ENCODE data around the gene SHISA8.
A peak's percentile ranks its signal among the peaks of the same experiment; 100 is the strongest.

The SHISA8 gene

GRCh38 chr22:41915035-41915785 lies at the start of gene SHISA8:
SHISA8 (minus strand) TSS chr22:41915074; CDS start chr22:41914667, 407 bp downstream.
- TF ChIP-seq ARNT (IDR thresholded peaks at IDR 0.05) (no peak), HDGF (IDR thresholded peaks at IDR 0.05; ENCODE audit: borderline replicate concordance) (no peak), LEF1 (IDR thresholded peaks at IDR 0.05; ENCODE audit: borderline replicate concordance) (no peak), CTBP1 (IDR thresholded peaks at IDR 0.05; ENCODE audit: borderline replicate concordance) (no peak), FOXA1 (IDR thresholded peaks at IDR 0.05) (no peak), SP1 (IDR thresholded peaks at IDR 0.05) (no peak), FOXM1 (IDR thresholded peaks at IDR 0.05; ENCODE audit: borderline replicate concordance) (no peak), ELF4 (IDR thresholded peaks at IDR 0.05) (no peak), ZNF384 (IDR thresholded peaks at IDR 0.05) (no peak), SUZ12 (IDR thresholded peaks at IDR 0.05) (no peak), TARDBP (IDR thresholded peaks at IDR 0.05) (no peak), PKNOX1 (IDR thresholded peaks at IDR 0.05) (no peak), BHLHE40 (IDR thresholded peaks at IDR 0.05; ENCODE audit: borderline replicate concordance) (no peak), NFRKB (IDR thresholded peaks at IDR 0.05) (no peak), FOXK2 (IDR thresholded peaks at IDR 0.05) (no peak)
- CTCF ChIA-PET: interaction anchor here (1.0 to 1.3 kb wide), 2 partner anchors 218 kb away, joined by 3 read pairs; no protein-coding TSS in a partner anchor
- DNase-seq (ENCODE audit: extremely low spot score): peak; percentile 69
- POLR2A ChIA-PET: interaction anchor here (1.0 to 1.3 kb wide), 3 partner anchors 8 to 53 kb away, joined by 3 to 4 read pairs (median 3); partner anchors contain the start of gene CENPM

GRCh38 chr22:41964112-41964491 lies 49.2 kb upstream of the SHISA8 start:
- DNase-seq (ENCODE audit: extremely low spot score): no peak
- no peak for TF ChIP-seq BHLHE40 (IDR thresholded peaks at IDR 0.05; ENCODE audit: borderline replicate concordance)
- TF ChIP-seq FOXK2 (IDR thresholded peaks at IDR 0.05): no peak
- no peak for TF ChIP-seq SUZ12 (IDR thresholded peaks at IDR 0.05)
- no peak for TF ChIP-seq ZNF384 (IDR thresholded peaks at IDR 0.05)
- TF ChIP-seq PKNOX1 (IDR thresholded peaks at IDR 0.05): no peak
- no peak for TF ChIP-seq ARNT (IDR thresholded peaks at IDR 0.05)
- no peak for TF ChIP-seq FOXA1 (IDR thresholded peaks at IDR 0.05)
- TF ChIP-seq LEF1 (IDR thresholded peaks at IDR 0.05; ENCODE audit: borderline replicate concordance): no peak
- no peak for TF ChIP-seq SP1 (IDR thresholded peaks at IDR 0.05)
- TF ChIP-seq FOXM1 (IDR thresholded peaks at IDR 0.05; ENCODE audit: borderline replicate concordance): no peak
- no peak for TF ChIP-seq CTBP1 (IDR thresholded peaks at IDR 0.05; ENCODE audit: borderline replicate concordance)
- no peak for TF ChIP-seq NFRKB (IDR thresholded peaks at IDR 0.05)
- TF ChIP-seq HDGF (IDR thresholded peaks at IDR 0.05; ENCODE audit: borderline replicate concordance): no peak
- TF ChIP-seq TARDBP (IDR thresholded peaks at IDR 0.05): no peak
- TF ChIP-seq ELF4 (IDR thresholded peaks at IDR 0.05): no peak
- TF ChIP-seq L3MBTL2 (conservative IDR thresholded peaks at IDR 0.05): no peak
- ChIA-PET CTCF (no interaction called here), POLR2A (interaction anchor here (0.8 to 1.7 kb wide), 2 partner anchors 17 to 116 kb away, joined by 3 to 12 read pairs; partner anchors contain the start of gene CENPM)

GRCh38 chr22:41963453-41964111 lies 48.7 kb upstream of the SHISA8 start:
- ChIA-PET POLR2A (interaction anchor here (0.8 to 1.7 kb wide), 2 partner anchors 17 to 117 kb away, joined by 3 to 12 read pairs; partner anchors contain the start of gene CENPM), CTCF (interaction anchor here (1.3 kb wide), 1 partner anchor 149 kb away, joined by 3 read pairs; no protein-coding TSS in a partner anchor)
- TF ChIP-seq BHLHE40 (IDR thresholded peaks at IDR 0.05; ENCODE audit: borderline replicate concordance) (no peak), NFRKB (IDR thresholded peaks at IDR 0.05) (no peak), ZNF384 (IDR thresholded peaks at IDR 0.05) (no peak), ARNT (IDR thresholded peaks at IDR 0.05) (no peak), FOXM1 (IDR thresholded peaks at IDR 0.05; ENCODE audit: borderline replicate concordance) (no peak), TARDBP (IDR thresholded peaks at IDR 0.05) (no peak), FOXA1 (IDR thresholded peaks at IDR 0.05) (no peak), LEF1 (IDR thresholded peaks at IDR 0.05; ENCODE audit: borderline replicate concordance) (no peak), L3MBTL2 (conservative IDR thresholded peaks at IDR 0.05) (no peak), PKNOX1 (IDR thresholded peaks at IDR 0.05) (no peak), HDGF (IDR thresholded peaks at IDR 0.05; ENCODE audit: borderline replicate concordance) (no peak), SP1 (IDR thresholded peaks at IDR 0.05) (no peak), SUZ12 (IDR thresholded peaks at IDR 0.05) (no peak), CTBP1 (IDR thresholded peaks at IDR 0.05; ENCODE audit: borderline replicate concordance) (no peak), ELF4 (IDR thresholded peaks at IDR 0.05) (no peak)
- no peak for DNase-seq (ENCODE audit: extremely low spot score)

GRCh38 chr22:41957941-41958556 lies 43.2 kb upstream of the SHISA8 start:
- TF ChIP-seq LEF1 (IDR thresholded peaks at IDR 0.05; ENCODE audit: borderline replicate concordance) (no peak), FOXM1 (IDR thresholded peaks at IDR 0.05; ENCODE audit: borderline replicate concordance) (no peak), FOXK2 (IDR thresholded peaks at IDR 0.05) (no peak), ZNF384 (IDR thresholded peaks at IDR 0.05) (no peak), NFRKB (IDR thresholded peaks at IDR 0.05) (no peak), PKNOX1 (IDR thresholded peaks at IDR 0.05) (no peak), FOXA1 (IDR thresholded peaks at IDR 0.05) (no peak), CTBP1 (IDR thresholded peaks at IDR 0.05; ENCODE audit: borderline replicate concordance) (no peak), ELF4 (IDR thresholded peaks at IDR 0.05) (no peak), TARDBP (IDR thresholded peaks at IDR 0.05) (no peak), SUZ12 (IDR thresholded peaks at IDR 0.05) (no peak), L3MBTL2 (conservative IDR thresholded peaks at IDR 0.05) (no peak), BHLHE40 (IDR thresholded peaks at IDR 0.05; ENCODE audit: borderline replicate concordance) (no peak)
- ChIA-PET CTCF (interaction anchor here (0.6 kb wide), 1 partner anchor 257 kb away, joined by 3 read pairs; no protein-coding TSS in a partner anchor), POLR2A (no interaction called here)
- no peak for DNase-seq (ENCODE audit: extremely low spot score)

Measured in HEK293T (cell line).